GM23248 (cell line): ENCODE measurements around the gene LCLAT1.

Experiments
- EZH2 ChIP-seq: fragments of 200-600 bp; sonication (generic); IDR thresholded peaks from 2 replicates; pipeline ENCODE4 v1.6.1; 2018; ENCODE audit warnings: antibody characterized with exemption, mild to moderate bottlenecking; ENCODE audit not compliant: insufficient read depth, poor library complexity, severe bottlenecking
- EZH2phosphoT487 ChIP-seq: fragments of 200-600 bp; sonication (generic); IDR thresholded peaks from 2 replicates; pipeline ENCODE4 v1.6.1; 2018; ENCODE audit warnings: antibody characterized with exemption, moderate library complexity, mild to moderate bottlenecking, low read depth; ENCODE audit not compliant: insufficient read depth

DNA sequence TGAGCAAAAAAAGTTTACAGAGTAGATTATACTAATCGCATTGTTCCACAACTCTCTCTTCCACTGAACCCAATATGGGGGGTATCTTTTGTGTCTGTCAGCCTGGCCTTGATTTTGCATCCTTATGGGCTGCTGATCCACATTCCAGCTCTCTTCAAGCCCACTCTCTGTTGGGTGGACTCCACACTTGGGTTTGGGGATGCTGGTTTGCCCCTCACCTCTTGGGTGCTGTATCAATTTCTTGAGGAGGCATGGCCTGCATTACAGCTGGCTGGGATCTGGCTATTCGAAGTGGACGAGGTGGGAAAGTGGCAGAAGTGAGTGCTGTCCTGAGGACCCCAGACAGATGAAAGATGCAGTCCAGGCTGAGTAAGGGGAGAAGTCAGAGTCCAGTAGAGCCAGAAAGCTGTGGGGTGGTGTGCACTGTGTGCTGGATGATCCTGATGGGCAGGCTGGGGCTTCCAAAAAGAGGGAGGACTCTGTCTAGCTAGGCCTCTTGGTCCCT, 218.8 kb downstream of the LCLAT1 start:
- TF ChIP-seq EZH2phosphoT487, result no peak
- TF ChIP-seq EZH2, result no peak
